RWPE2 (cell line): ENCODE measurements around the gene TMEM128.
A peak's percentile ranks its signal among the peaks of the same experiment; 100 is the strongest.
"Not testable (repeated sequence)": the region's sequence is repeated elsewhere in the genome, so short reads cannot be mapped to it uniquely, and the experiment has no call there.

Experiments
- ATAC-seq: fragments of 200-7000 bp; cut with Tn5 transposase; 3 replicates; pipeline ENCODE4 v1.9.1; 2021; ENCODE audit warnings: low read depth
- DNase-seq: peaks from one replicate; pipeline ENCODE4 v3.0.0-alpha.2; 2020; ENCODE audit warnings: low spot score
- H3K27ac ChIP-seq: fragments of 450-650 bp; 2 replicates; pipeline ENCODE4 v1.5.1; 2017; ENCODE audit warnings: mild to moderate bottlenecking; ENCODE audit not compliant: poor library complexity, severe bottlenecking
- H3K27me3 ChIP-seq: fragments of 250-450 bp; sonication (Bioruptor Pico); 2 replicates; pipeline ENCODE4 v1.5.1; 2021; ENCODE audit warnings: mild to moderate bottlenecking, moderate library complexity; ENCODE audit not compliant: insufficient read depth, poor library complexity, severe bottlenecking
- H3K36me3 ChIP-seq: fragments of 250-450 bp; sonication (Bioruptor Pico); 2 replicates; pipeline ENCODE4 v1.5.1; 2020; ENCODE audit warnings: low read depth, mild to moderate bottlenecking, moderate library complexity
- H3K4me1 ChIP-seq: fragments of 250-450 bp; sonication (Bioruptor Pico); 2 replicates; pipeline ENCODE4 v1.5.1; 2021; ENCODE audit warnings: mild to moderate bottlenecking, moderate library complexity; ENCODE audit not compliant: insufficient read depth, poor library complexity, severe bottlenecking
- H3K4me3 ChIP-seq: fragments of 250-450 bp; sonication (Bioruptor Pico); 2 replicates; pipeline ENCODE4 v1.5.1; 2021; ENCODE audit warnings: mild to moderate bottlenecking, moderate library complexity; ENCODE audit not compliant: severe bottlenecking
- H3K9me3 ChIP-seq: fragments of 250-450 bp; sonication (Bioruptor Pico); 2 replicates; pipeline ENCODE4 v1.5.1; 2021; ENCODE audit warnings: mild to moderate bottlenecking, moderate library complexity; ENCODE audit not compliant: severe bottlenecking
- CTCF ChIP-seq: fragments of 450-650 bp; IDR thresholded peaks from one replicate; pipeline ENCODE4 v1.5.1; 2017; ENCODE audit warnings: mild to moderate bottlenecking, moderate library complexity; ENCODE audit not compliant: poor library complexity, severe bottlenecking

The TMEM128 gene

DNA sequence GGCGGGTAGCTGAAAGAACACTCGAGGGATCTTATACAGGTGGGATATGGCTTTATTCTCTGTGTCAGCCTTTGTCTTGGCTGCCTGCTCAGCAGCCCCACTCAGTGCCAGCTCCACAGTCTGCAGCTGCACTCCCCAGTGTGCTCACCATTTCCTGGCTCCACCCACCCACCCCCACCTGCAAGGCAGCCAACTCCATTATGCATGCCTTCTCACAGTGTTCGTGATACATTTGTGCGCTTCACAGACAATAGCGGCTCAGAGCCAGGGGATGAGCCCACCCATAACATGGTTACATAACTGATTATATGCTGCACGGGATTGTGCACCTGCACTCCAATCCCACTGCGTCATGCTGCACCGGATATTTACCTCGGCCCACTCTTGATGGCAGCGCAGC, 8.8 kb upstream of the TMEM128 start:
- H3K4me1 ChIP-seq = no peaks in the 10 kb centered on the region
- TF ChIP-seq CTCF = no peak
- ATAC-seq (no peak), DNase-seq (no peak)
- H3K36me3 ChIP-seq = no peaks in the 10 kb centered on the region
- H3K4me3 ChIP-seq = no peak overlapping the region
- no peaks in the 10 kb centered on the region for H3K9me3 ChIP-seq
- no peak overlapping the region for H3K27ac ChIP-seq
- H3K27me3 ChIP-seq = peaks cover 26% of the 10 kb centered on the region

DNA sequence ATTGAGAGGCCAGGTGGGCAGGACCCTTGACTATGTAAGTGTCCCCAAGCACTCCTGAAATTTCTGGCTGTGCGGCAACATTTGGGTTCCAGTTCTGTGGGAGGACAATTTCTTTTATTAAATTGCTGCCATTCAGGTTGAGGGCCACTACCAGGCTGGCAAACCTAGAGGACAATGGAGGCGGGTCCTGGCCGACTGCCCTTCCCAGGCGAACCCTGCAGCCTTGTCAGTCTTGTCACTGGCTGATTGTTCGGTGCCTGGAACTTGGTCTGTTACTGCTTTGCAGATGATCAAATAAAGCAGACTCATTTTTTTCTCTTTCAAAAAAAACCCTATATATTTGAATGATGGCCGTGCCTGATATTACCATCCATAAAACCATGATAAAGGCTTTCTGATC, 6.6 kb upstream of the TMEM128 start:
- no peaks in the 10 kb centered on the region for H3K9me3 ChIP-seq
- no peak overlapping the region for H3K27ac ChIP-seq
- TF ChIP-seq CTCF = no peak
- peaks cover 26% of the 10 kb centered on the region for H3K27me3 ChIP-seq
- H3K4me3 ChIP-seq = no peak overlapping the region
- H3K36me3 ChIP-seq = no peaks in the 10 kb centered on the region
- no peak for DNase-seq
- H3K4me1 ChIP-seq = no peaks in the 10 kb centered on the region
- ATAC-seq = no peak

DNA sequence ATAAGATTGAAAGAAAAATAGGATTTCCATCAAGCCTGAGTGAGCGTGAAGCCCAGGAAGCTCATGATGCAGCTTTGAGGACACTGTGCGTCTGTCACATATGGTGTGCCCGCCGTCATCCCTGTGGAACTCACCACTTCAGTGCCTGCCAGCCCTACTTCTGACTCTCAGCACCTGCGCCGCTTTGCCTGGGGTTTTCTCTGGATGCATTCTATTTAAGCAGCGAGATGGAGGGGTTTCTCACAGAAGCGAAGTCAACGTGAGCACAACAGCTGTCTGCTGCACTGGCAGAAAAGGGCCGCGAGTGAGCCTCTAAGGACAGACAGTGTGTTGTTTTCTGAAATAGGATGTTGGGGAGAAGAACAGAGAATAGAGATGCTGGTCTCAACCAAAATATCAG, 6.2 kb upstream of the TMEM128 start:
- no peaks in the 10 kb centered on the region for H3K36me3 ChIP-seq
- H3K27ac ChIP-seq = no peak overlapping the region
- H3K9me3 ChIP-seq = no peaks in the 10 kb centered on the region
- H3K27me3 ChIP-seq = peaks cover 26% of the 10 kb centered on the region
- ATAC-seq (no peak), DNase-seq (no peak)
- H3K4me1 ChIP-seq = no peaks in the 10 kb centered on the region
- no peak for TF ChIP-seq CTCF
- H3K4me3 ChIP-seq = no peak overlapping the region

DNA sequence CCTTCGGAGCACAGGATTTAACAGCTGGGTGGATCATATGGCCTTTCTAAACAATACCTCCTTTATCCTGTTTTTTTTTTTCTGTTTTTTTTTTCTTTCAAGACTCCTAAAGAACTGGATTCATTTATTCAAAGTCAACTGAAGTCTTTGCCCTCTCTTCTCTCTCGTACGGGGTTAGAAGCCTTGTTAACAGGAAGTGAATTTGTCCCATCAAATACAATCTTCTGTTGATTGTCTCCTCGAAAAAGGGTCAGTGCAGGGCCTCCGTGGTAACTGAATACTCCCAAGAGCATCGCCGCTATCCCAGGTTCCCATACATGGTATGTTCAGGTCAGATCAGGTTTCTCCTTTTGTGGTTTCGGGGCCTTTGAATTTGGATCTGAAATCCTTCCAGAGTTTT, 1.8 kb upstream of the TMEM128 start:
- H3K36me3 ChIP-seq = peaks cover 17% of the 10 kb centered on the region
- no peak overlapping the region for H3K27ac ChIP-seq
- H3K27me3 ChIP-seq = peaks cover 14% of the 10 kb centered on the region
- no peak for TF ChIP-seq CTCF
- no peak for DNase-seq
- no peak overlapping the region for H3K4me3 ChIP-seq
- no peak for ATAC-seq
- no peaks in the 10 kb centered on the region for H3K9me3 ChIP-seq
- peaks cover 5% of the 10 kb centered on the region for H3K4me1 ChIP-seq

- H3K4me1 ChIP-seq, DNase-seq, H3K27me3 ChIP-seq, ATAC-seq, H3K9me3 ChIP-seq, H3K4me3 ChIP-seq, H3K27ac ChIP-seq: not testable (repeated sequence)
- peaks cover 22% of the 10 kb centered on the region for H3K36me3 ChIP-seq
Measured at GRCh38 chr4:4249342-4249741, 1.3 kb upstream of the TMEM128 start.

DNA sequence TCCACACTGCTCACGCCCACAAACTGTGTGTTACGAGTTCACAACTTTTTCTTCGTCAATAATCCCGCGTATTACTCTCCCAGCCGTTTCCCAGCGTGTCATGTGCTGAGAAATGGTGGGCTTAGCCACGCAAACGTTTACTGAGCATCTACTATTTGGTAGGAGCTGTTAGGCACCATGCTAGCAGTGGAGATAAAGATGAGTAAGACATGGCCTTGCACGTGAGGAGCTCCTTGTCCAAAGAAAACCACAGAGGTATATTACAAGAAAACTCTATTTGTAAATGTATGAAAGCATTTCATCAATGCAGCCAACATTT, 821 bp upstream of the TMEM128 start:
- no peak for DNase-seq
- Histone ChIP-seq H3K27ac (peak overlapping the region; percentile 45), H3K4me1 (peaks cover 5% of the 10 kb centered on the region), H3K9me3 (no peaks in the 10 kb centered on the region), H3K27me3 (peaks cover 4% of the 10 kb centered on the region), H3K4me3 (peak overlapping the region; percentile 79), H3K36me3 (peaks cover 27% of the 10 kb centered on the region)
- TF ChIP-seq CTCF = no peak
- ATAC-seq = no peak
